ENCODE data around the gene SRSF3.

DNA sequence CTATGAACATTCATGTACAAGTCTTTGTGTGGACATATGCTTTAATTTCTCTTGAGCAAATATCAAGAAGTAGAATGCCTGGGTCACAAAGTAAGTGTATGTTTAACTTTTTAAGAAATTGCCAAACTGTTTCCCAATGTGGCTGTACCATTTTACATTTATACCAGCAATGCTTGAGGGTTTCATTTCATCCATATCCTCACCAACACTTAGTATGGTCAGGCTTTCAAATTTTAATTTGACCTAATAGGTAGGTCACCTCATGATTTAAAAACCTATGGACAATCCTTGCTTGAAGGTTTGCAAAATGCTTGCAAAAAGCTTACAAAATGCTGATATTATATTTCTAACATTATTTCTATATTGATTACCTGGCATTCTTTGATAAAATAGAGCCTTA is 19.5 kb upstream of the SRSF3 start:
- TF ChIP-seq POLR2AphosphoS5 (IDR thresholded peaks at IDR 0.05): no peak
- TF ChIP-seq POLR2A (IDR thresholded peaks at IDR 0.05): no peak
- TF ChIP-seq, protein P1, sequence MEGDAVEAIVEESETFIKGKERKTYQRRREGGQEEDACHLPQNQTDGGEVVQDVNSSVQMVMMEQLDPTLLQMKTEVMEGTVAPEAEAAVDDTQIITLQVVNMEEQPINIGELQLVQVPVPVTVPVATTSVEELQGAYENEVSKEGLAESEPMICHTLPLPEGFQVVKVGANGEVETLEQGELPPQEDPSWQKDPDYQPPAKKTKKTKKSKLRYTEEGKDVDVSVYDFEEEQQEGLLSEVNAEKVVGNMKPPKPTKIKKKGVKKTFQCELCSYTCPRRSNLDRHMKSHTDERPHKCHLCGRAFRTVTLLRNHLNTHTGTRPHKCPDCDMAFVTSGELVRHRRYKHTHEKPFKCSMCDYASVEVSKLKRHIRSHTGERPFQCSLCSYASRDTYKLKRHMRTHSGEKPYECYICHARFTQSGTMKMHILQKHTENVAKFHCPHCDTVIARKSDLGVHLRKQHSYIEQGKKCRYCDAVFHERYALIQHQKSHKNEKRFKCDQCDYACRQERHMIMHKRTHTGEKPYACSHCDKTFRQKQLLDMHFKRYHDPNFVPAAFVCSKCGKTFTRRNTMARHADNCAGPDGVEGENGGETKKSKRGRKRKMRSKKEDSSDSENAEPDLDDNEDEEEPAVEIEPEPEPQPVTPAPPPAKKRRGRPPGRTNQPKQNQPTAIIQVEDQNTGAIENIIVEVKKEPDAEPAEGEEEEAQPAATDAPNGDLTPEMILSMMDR (IDR thresholded peaks at IDR 0.05): no peak

Data from upper lobe of left lung (tissue), 4 donors.